Naive thymus-derived CD8-positive, alpha-beta T cell (primary cell): ENCODE measurements around the gene ATL2. TPM values are rescaled to one million over a fixed set of nuclear protein-coding genes. Genes with fewer than 3 reads are reported as not detected.

Experiments used
- ATAC-seq, 2 donors: fragments of 150-1000 bp; cut with Tn5 transposase in 1 of 2; sonication (Bioruptor Pico), chemical (Tn5 transposase) in 1 of 2; 1 replicate in 1 of 2; 2 replicates in 1 of 2; pipeline ENCODE4 v1.10.0; 2021; ENCODE audit warnings: mild to moderate bottlenecking in 2 of 2, moderate library complexity in 2 of 2
- POLR2A ChIA-PET: fragments of 350-600 bp; sonication (Branson Sonifier 250); formaldehyde crosslinking; loops from one replicate; lab custom pipeline; 2021; ENCODE audit warnings: antibody characterized with exemption; lab: Charles Lee
- DNase-seq, 10 donors: peaks; one replicate each; pipeline versions ENCODE4 v3.0.0 to v3.0.0-alpha.2; 2020 to 2022
- H3K27ac Mint-ChIP-seq, 10 donors: one replicate each; pipeline ENCODE4 v1.8.0; 2020 to 2022; ENCODE audit warnings: mild to moderate bottlenecking in 10 of 10, mixed read lengths in 10 of 10, moderate library complexity in 4 of 10, inconsistent platforms in 1 of 10
- H3K27me3 Mint-ChIP-seq, 5 donors: one replicate each; pipeline ENCODE4 v1.8.0; 2021 to 2022; ENCODE audit warnings: mixed read lengths in 5 of 5
- H3K36me3 Mint-ChIP-seq, 3 donors: one replicate each; pipeline ENCODE4 v1.8.0; 2020 to 2022; ENCODE audit warnings: mixed read lengths in 3 of 3, mild to moderate bottlenecking in 2 of 3, inconsistent platforms in 1 of 3
- H3K4me1 Mint-ChIP-seq, 4 donors: one replicate each; pipeline ENCODE4 v1.8.0; 2021 to 2022; ENCODE audit warnings: mixed read lengths in 4 of 4
- H3K4me3 Mint-ChIP-seq, 10 donors: one replicate each; pipeline ENCODE4 v1.8.0; 2020 to 2022; ENCODE audit warnings: mild to moderate bottlenecking in 10 of 10, mixed read lengths in 10 of 10, moderate library complexity in 6 of 10, inconsistent platforms in 1 of 10
- H3K9me3 Mint-ChIP-seq, 9 donors: one replicate each; pipeline ENCODE4 v1.8.0; 2020 to 2022; ENCODE audit warnings: mixed read lengths in 9 of 9, mild to moderate bottlenecking in 3 of 9, inconsistent platforms in 1 of 9, moderate library complexity in 1 of 9
- polyA plus RNA-seq, 3 donors: library from polyadenylated mRNA; unstranded; fragments of 300-500 nt; fragmentation: Illumina TruSeq; gene quantifications; one replicate each; pipeline ENCODE4 v1.2.3, GENCODE V29; 2021
- total RNA-seq, 8 experiments: library from RNA in 2 of 8; stranded (reverse) in 2 of 8; gene quantifications; one replicate each; pipeline ENCODE4 v1.2.3 and lab custom pipeline; 2021 to 2026

Gene ATL2
- total and polyA plus RNA-seq, 5 experiments from 2014 or later: 10.6 to 71.8 (median 24.2) TPM

DNA sequence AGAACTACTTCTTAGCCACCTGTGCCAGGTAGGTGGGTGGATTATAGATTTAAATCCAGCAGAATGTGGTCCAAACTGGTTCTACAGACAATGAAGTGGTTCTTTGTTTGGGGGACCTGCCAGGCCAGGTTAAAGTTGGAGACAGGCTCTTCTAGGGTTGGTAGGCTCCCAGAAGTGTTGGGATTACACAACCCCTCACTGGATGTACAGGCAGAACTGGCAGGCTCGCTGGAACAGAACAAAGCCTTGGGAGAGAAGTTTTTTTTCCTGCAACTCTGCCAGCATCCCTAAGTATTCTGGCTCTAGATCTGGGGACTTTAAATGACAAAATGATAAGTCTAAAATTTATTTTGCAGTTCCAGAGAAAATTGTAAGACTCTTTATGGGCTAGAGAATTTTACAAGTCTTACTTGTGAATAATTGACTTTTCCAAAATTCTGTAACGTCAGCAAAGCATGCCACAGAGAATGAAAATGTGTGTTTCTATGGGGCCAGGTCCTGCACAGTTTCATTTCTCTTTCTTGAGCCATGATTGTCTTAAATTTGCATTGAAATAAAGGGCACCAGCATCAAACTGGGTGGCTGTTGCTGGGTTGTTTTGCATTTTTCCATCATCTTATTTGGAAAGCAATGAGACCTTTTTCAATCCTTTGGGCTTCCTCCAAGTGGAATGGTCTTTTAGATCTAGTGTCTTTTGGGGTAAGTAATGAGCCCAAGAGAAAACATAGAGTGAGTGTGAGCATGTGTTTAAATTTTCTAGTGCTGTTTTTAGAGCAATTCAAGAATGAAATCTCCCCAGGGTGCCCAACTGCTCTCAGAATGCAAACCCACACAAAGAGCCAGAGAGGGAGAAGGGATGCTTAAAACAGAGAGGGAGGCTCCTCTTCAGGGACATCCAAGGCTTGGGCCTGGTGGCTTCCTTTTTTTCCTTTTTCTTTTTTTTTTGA lies 32.4 kb upstream of the ATL2 start:
- POLR2A ChIA-PET: interaction anchor here (0.7 kb wide), 1 partner anchor 1253 kb away, joined by 3 read pairs; the partner anchor contains the start of gene EIF2AK2
- peaks cover 0 to 10% (median 10%) of the 10 kb centered on the region in 3 donors for H3K36me3 Mint-ChIP-seq
- no peak overlapping the region for H3K4me3 Mint-ChIP-seq
- peak overlapping the region in 1 of 10 donors; percentile 40 for H3K27ac Mint-ChIP-seq
- ATAC-seq (no peak), DNase-seq (no peak)
- no peaks in the 10 kb centered on the region for H3K27me3 Mint-ChIP-seq
- no peaks in the 10 kb centered on the region for H3K4me1 Mint-ChIP-seq
- peaks cover 0 to 25% (median 16%) of the 10 kb centered on the region in 9 donors for H3K9me3 Mint-ChIP-seq

- Mint-ChIP-seq H3K9me3 (peaks cover 0 to 7% (median 2%) of the 10 kb centered on the region in 9 donors), H3K4me3 (no peak overlapping the region), H3K36me3 (peaks cover 0 to 4% (median 3%) of the 10 kb centered on the region in 3 donors), H3K4me1 (no peaks in the 10 kb centered on the region), H3K27me3 (no peaks in the 10 kb centered on the region), H3K27ac (peak overlapping the region in 1 of 10 donors; percentile 59)
- POLR2A ChIA-PET: no interaction called here
- ATAC-seq (no peak), DNase-seq (no peak)
These were observed 30.1 kb upstream of the ATL2 start for GRCh38 chr2:38407111-38407682.

- H3K27ac Mint-ChIP-seq: no peak overlapping the region
- DNase-seq (no peak), ATAC-seq (no peak)
- H3K27me3 Mint-ChIP-seq: no peaks in the 10 kb centered on the region
- POLR2A ChIA-PET: interaction anchor here (0.6 kb wide), 1 partner anchor 158 kb away, joined by 5 read pairs; no protein-coding TSS in a partner anchor
- peaks cover 0 to 5% (median 0%) of the 10 kb centered on the region in 9 donors for H3K9me3 Mint-ChIP-seq
- no peak overlapping the region for H3K4me3 Mint-ChIP-seq
- peaks cover 0 to 2% (median 0%) of the 10 kb centered on the region in 3 donors for H3K36me3 Mint-ChIP-seq
- H3K4me1 Mint-ChIP-seq: no peaks in the 10 kb centered on the region
These were observed 29.6 kb upstream of the ATL2 start for GRCh38 chr2:38406597-38407110.

- ATAC-seq (no peak), DNase-seq (no peak)
- H3K27ac Mint-ChIP-seq: peak overlapping the region in 1 of 10 donors; percentile 13
These were observed 29.0 kb upstream of the ATL2 start for GRCh38 chr2:38405917-38406596.

GRCh38 chr2:38400513-38400912 lies 23.4 kb upstream of the ATL2 start:
- DNase-seq: no peak
- H3K36me3 Mint-ChIP-seq: peaks cover 0 to 4% (median 0%) of the 10 kb centered on the region in 3 donors
- no peak overlapping the region for H3K27ac Mint-ChIP-seq
- peaks cover 0 to 4% (median 0%) of the 10 kb centered on the region in 9 donors for H3K9me3 Mint-ChIP-seq
- POLR2A ChIA-PET: interaction anchor here (0.7 kb wide), 1 partner anchor 1076 kb away, joined by 5 read pairs; the partner anchor contains the start of gene PRKD3
- ATAC-seq: no peak
- H3K4me1 Mint-ChIP-seq: no peaks in the 10 kb centered on the region
- H3K4me3 Mint-ChIP-seq: no peak overlapping the region
- H3K27me3 Mint-ChIP-seq: no peaks in the 10 kb centered on the region

More at GRCh38 chr2:38405917-38406596, 29.0 kb upstream of the ATL2 start:
- H3K36me3 Mint-ChIP-seq: no peaks in the 10 kb centered on the region
- H3K9me3 Mint-ChIP-seq: peaks cover 0 to 4% (median 0%) of the 10 kb centered on the region in 9 donors
- POLR2A ChIA-PET: interaction anchor here (0.6 kb wide), 1 partner anchor 159 kb away, joined by 5 read pairs; no protein-coding TSS in a partner anchor
- H3K27me3 Mint-ChIP-seq: no peaks in the 10 kb centered on the region
- no peak overlapping the region for H3K4me3 Mint-ChIP-seq
- no peaks in the 10 kb centered on the region for H3K4me1 Mint-ChIP-seq

- Mint-ChIP-seq H3K36me3 (peaks cover 0 to 4% (median 0%) of the 10 kb centered on the region in 3 donors), H3K4me3 (no peak overlapping the region), H3K9me3 (peaks cover 0 to 4% (median 0%) of the 10 kb centered on the region in 9 donors), H3K27ac (no peak overlapping the region), H3K27me3 (peaks cover 0 to 1% (median 0%) of the 10 kb centered on the region in 5 donors), H3K4me1 (no peaks in the 10 kb centered on the region)
- POLR2A ChIA-PET: no interaction called here
- ATAC-seq (no peak), DNase-seq (no peak)
These were observed 21.7 kb upstream of the ATL2 start for GRCh38 chr2:38398739-38399138.

DNA sequence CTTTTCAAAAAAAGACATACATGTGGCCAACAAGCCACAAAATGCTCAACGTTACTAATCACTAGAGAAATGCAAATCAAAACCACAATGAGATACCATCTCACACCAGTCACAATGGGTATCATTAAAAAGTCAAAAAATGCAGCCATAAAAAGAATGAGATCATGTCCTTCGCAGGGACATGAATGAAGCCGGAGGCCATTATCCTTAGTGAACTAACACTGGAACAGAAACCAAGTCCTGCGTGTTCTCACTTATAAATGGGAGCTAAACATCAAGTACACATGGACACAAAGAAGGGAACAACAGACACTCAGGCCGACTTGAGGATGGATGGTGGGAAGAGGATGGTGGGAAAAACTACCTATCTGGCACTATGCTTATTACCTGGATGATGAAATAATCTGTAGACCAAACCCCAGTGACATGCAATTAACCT lies 17.8 kb upstream of the ATL2 start:
- DNase-seq (no peak), ATAC-seq (no peak)
- Mint-ChIP-seq H3K4me3 (no peak overlapping the region), H3K36me3 (no peaks in the 10 kb centered on the region), H3K4me1 (no peaks in the 10 kb centered on the region), H3K9me3 (no peaks in the 10 kb centered on the region), H3K27me3 (peaks cover 0 to 4% (median 0%) of the 10 kb centered on the region in 5 donors), H3K27ac (no peak overlapping the region)
- POLR2A ChIA-PET: no interaction called here

DNA sequence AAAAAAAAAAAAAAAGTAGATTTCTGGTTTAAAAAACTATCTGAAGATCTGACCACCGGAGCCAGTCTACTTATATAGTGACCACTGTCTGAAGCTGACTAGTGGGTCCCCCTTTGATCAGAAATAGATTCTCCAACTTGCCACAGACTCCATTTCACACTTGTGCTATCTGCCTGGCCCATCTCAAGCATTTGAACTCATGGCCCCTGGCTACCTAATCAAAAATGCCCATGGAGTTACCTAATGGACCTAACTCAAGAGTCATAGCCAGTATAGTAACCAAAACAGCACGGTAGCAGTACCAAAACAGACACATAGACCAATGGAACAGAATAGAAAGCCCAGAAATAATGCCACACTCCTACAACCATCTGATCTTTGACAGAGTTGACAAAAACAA lies 17.0 kb upstream of the ATL2 start:
- no peak for DNase-seq
- Mint-ChIP-seq H3K9me3 (no peaks in the 10 kb centered on the region), H3K4me3 (no peak overlapping the region), H3K36me3 (no peaks in the 10 kb centered on the region), H3K27me3 (peaks cover 0 to 4% (median 0%) of the 10 kb centered on the region in 5 donors), H3K4me1 (peaks cover 3 to 4% (median 3%) of the 10 kb centered on the region in 4 donors), H3K27ac (peak overlapping the region in 1 of 10 donors; percentile 55)
- POLR2A ChIA-PET: interaction anchor here (0.7 kb wide), 1 partner anchor 891 kb away, joined by 3 read pairs; no protein-coding TSS in a partner anchor
- no peak for ATAC-seq

DNA sequence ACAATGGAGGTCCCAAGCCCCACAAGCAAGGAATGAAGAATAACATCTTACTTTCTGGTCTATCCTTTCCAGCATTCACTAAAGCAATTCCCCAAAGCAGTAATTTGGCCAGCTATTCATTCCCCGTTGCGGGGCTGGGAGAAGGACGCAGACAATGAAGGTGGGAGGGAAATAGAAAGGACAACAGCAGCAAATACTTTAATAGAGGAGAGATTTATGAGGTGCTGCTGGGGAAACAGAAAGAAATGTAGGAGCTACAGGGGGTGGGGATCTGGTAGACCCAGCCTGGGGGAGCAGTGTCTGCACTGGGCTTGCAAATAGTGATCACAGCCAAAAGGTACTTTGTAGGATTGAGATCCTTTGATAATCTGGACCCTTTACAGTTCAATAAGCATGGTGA lies 13.9 kb upstream of the ATL2 start:
- no peaks in the 10 kb centered on the region for H3K9me3 Mint-ChIP-seq
- ATAC-seq: no peak
- peaks cover 9 to 19% (median 18%) of the 10 kb centered on the region in 4 donors for H3K4me1 Mint-ChIP-seq
- no peak overlapping the region for H3K27ac Mint-ChIP-seq
- POLR2A ChIA-PET: no interaction called here
- DNase-seq: no peak
- peaks cover 0 to 4% (median 0%) of the 10 kb centered on the region in 5 donors for H3K27me3 Mint-ChIP-seq
- no peaks in the 10 kb centered on the region for H3K36me3 Mint-ChIP-seq
- no peak overlapping the region for H3K4me3 Mint-ChIP-seq

GRCh38 chr2:38387887-38388286 lies 10.8 kb upstream of the ATL2 start:
- Mint-ChIP-seq H3K4me1 (peaks cover 9 to 19% (median 18%) of the 10 kb centered on the region in 4 donors), H3K4me3 (peak overlapping the region in 7 of 10 donors; percentile 54 to 77 (median 64)), H3K27me3 (peaks cover 0 to 3% (median 0%) of the 10 kb centered on the region in 5 donors), H3K27ac (peak overlapping the region in 7 of 10 donors; percentile 29 to 92 (median 73)), H3K9me3 (no peaks in the 10 kb centered on the region), H3K36me3 (no peaks in the 10 kb centered on the region)
- POLR2A ChIA-PET: interaction anchor here (0.7 to 3.1 kb wide), 4 partner anchors 11 to 1043 kb away, joined by 4 to 30 read pairs (median 5); partner anchors contain the start of genes ATL2 and QPCT
- peak; percentile 48 to 53 for ATAC-seq
- DNase-seq: peak in 2 of 10 donors; percentile 18 to 26

- Mint-ChIP-seq H3K9me3 (no peaks in the 10 kb centered on the region), H3K27ac (peak overlapping the region in 3 of 10 donors; percentile 25 to 88 (median 35)), H3K4me3 (peak overlapping the region in 1 of 10 donors; percentile 8), H3K36me3 (no peaks in the 10 kb centered on the region), H3K4me1 (peaks cover 9 to 19% (median 18%) of the 10 kb centered on the region in 4 donors), H3K27me3 (peaks cover 0 to 3% (median 0%) of the 10 kb centered on the region in 5 donors)
- DNase-seq (no peak), ATAC-seq (no peak)
- POLR2A ChIA-PET: interaction anchor here (3.1 kb wide), 1 partner anchor 10 kb away, joined by 30 read pairs; the partner anchor contains the start of gene ATL2
These were observed 9.7 kb upstream of the ATL2 start for GRCh38 chr2:38386821-38387220.
